MV-4-11 (cell line): Measurements from ENCODE around the gene FUT6.
A peak's percentile ranks its signal among the peaks of the same experiment; 100 is the strongest.
"Not testable (repeated sequence)": the region's sequence is repeated elsewhere in the genome, so short reads cannot be mapped to it uniquely, and the experiment has no call there.

Source experiments
- DNase-seq: peaks from one replicate; lab custom pipeline; 2025; lab: John Stamatoyannopoulos, UW

The FUT6 gene

DNA sequence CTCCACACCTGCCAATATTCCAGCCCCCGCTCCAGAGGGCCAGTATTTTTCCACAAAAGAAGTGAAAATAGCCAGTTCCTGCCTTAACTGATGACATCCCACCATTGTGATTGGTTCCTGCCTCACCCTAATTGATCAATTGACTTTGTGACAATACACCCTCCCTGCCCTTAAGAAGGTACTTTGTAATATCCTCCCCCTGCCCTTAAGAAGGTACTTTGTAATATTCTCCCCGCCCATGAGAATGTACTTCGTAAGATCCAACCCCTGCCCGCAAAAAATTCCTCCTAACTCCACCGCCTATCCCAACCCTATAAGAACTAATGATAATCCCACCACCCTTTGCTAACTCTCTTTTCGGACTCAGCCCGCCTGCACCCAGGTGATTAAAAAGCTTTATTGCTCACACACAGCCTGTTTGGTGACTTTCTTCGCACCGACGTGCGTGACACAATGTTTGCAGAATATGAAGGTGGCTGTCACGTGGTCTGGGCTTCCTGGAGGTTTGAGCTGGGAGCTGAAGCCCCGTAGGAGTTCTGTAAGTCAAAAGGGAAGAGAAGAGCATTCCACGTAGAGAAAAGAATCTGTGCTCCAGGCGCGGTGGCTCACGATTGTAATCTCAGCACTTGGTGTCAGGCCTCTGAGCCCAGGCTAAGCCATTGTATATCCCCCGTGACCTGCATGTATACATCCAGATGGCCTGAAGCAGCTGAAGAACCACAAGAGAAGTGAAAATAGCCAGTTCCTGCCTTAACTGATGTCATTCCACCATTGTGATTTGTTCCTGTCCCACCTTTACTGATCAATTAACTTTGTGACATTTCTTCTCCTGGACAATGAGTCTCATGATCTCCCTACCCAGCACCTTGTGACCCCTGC lies 17.9 kb upstream of the FUT6 start:
- peak; percentile 42 for DNase-seq

DNA sequence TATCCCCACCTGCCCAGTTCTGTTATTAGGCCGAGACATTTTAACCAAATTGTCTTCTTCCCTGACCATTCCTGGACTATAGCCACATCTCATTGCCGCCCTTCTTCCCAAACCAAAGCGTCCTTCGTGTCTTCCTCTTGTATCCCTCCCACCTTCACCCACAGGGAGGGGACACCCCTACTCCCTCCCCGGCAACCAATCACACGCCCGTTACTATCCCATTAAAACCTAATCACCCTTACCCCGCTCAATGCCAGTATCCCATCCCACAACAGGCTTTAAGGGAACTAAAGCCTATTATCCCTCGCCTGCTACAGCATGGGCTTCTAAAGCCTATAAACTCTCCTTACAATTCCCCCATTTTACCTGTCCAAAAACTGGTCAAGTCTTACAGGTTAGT lies 15.6 kb upstream of the FUT6 start:
- DNase-seq: not testable (repeated sequence)

DNA sequence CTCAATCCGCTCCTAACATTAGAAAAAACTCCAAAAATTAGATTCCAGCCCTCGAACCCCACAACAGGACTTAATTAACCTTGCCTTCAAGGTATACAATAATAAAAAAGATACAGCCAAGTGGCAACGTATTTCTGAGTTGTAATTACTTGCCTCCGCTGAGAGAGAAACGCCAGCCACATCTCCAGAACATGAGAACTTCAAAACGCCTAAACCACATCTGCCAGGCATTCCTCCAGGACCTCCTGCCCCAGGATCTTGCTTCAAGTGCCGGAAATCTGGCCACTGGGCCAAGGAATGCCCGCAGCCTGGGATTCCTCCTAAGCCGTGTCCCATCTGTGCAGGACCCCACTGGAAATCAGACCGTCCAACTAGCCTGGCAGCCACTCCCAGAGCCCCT lies 14.6 kb upstream of the FUT6 start:
- not testable (repeated sequence) for DNase-seq

DNA sequence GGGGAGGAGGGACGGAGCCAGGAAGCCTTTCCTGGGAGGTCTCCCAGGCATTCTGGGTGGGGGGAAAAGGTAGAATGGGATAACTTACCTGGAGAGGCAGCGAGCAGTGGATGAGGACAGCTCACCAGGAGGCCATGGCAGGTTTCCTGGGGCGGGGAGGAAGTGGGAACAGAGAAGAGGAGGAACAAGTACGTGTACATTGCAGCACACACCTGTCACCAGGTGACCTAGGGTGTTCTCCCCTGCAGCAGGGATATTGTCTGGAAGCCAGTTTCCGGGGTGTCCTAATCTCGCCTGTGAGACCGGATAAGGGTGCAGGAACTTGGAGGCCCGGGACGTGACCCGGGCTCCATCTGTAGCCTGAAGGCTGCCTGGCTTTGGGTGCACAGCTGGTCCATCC lies 11.8 kb upstream of the FUT6 start, which contains the start of gene FUT3:
Gene FUT3, minus strand, starts transcription at position 148 of the 400 bp plus-strand sequence.
- no peak for DNase-seq

DNA sequence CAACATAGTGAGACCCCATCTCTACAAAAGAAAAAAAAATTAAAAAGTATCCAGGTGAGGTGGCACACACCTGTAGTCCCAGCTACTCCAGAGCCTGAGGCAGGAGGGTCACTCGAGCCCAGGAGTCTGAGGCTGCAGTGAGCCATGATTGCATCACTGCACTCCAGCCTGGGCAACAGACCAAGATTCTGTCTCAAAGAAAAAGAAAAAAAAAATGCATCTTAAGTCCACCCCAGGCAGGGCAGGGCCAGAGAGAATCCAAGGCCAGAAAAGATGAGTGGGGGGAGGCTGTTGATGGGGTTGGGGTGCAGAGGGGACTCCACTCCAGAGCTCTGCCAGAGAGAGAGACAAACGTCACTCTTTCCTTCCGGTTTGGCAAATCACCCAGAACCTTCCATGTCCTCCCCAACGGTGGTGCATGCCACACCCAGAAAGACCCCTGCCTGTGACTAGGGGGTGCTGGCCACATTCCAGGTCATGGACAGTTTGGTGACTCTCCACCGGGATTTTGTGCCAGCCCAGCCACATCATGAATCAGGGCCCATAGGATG lies 11.3 kb upstream of the FUT6 start:
- no peak for DNase-seq

DNA sequence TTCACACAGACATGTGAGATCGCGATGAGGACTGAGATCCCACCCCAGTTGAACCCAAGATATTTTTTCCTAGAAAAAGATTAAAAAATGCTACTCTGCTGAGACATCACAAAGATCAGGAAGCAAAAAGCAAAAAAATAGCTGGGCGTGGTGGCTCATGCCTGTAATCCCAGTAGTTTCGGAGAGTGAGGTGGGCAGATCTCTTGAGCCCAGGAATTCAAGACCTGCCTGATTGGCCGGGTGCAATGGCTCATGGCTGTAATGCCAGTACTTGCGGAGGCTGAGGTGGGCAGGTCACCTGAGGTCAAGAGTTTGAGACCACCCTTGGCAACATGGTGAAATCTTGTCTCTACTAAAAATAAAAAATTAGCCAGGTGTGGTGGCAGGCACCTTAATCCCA lies 10.7 kb upstream of the FUT6 start:
- DNase-seq: no peak

DNA sequence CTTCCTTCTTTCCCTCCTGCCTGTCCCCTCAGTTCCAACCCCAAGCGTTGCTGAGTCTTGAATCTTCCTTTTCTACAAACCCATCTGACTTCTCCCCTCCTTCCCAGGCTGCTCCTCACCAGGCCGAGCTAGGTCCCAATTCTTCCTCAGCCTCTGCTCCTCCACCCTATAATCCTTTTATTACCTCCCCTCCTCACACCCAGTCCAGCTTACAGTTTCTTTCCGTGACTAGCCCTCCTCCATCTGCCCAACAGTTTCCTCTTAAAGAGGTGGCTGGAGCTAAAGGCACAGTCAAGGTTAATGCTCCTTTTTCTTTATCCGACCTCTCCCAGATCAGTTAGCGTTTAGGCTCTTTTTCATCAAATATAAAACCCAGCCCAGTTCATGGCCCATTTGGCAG lies 9.1 kb upstream of the FUT6 start:
- not testable (repeated sequence) for DNase-seq

DNA sequence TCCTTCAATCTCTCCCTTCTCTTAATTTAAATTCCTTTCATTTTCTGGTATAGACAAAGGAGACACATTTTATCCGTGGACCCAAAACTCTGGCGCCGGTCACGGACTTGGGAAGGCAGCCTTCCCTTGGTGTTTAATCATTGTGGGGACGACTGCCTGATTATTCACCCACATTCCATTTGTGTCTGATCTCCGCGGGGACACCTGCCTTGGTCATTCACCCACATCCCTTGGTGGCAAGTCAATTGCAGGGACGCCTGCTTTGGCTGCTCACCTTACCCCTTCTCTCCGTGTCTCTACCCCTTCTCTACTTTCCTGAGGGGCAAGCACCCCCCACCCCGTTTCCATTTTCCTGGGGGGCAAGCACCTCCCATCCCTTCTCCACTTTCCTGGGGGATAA lies 8.3 kb upstream of the FUT6 start:
- DNase-seq: not testable (repeated sequence)

DNA sequence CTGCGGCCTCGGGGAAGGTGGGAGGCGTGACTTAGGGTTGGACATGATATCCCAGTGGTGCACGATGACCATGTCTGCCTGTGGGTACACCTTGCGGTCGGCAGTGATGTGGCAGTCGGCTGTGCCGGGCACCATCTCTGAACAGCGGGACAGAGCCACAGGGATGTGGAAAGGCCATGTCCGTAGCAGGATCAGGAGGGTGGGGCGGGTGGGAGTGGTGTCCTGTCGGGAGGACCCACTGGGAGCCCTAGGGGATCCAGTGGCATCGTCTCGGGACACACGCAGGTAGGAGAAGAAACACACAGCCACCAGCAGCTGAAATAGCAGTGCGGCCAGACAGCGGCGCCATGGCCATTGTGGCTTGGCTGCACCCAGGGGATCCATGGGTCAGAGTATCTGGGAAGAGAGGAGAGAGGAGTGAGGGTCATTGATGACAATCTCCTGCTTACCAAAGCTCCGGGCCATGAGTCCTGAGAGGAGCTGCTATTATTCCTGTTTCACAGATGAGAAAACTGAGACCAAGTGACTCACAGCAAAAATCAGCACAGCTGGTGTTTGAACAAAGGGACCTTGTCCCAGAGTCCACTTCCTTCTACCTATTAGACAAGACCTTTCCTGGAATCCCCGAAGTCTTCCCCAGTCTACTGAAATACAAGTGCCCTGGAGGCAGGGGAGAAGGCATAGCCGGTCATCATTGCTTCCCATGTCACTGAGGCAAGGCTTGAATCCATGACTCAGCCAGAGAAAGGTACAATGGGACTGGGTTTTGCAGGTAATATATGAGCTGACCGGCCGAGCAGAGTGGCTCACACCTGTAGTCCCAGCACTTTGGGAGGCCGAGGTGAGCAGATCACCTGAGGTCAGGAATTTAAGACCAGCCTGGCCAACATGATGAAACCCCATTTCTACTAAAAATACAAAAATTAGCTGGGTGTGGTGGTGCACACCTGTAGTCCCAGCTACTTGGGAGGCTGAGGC lies 5.2 kb upstream of the FUT6 start:
- no peak for DNase-seq

DNA sequence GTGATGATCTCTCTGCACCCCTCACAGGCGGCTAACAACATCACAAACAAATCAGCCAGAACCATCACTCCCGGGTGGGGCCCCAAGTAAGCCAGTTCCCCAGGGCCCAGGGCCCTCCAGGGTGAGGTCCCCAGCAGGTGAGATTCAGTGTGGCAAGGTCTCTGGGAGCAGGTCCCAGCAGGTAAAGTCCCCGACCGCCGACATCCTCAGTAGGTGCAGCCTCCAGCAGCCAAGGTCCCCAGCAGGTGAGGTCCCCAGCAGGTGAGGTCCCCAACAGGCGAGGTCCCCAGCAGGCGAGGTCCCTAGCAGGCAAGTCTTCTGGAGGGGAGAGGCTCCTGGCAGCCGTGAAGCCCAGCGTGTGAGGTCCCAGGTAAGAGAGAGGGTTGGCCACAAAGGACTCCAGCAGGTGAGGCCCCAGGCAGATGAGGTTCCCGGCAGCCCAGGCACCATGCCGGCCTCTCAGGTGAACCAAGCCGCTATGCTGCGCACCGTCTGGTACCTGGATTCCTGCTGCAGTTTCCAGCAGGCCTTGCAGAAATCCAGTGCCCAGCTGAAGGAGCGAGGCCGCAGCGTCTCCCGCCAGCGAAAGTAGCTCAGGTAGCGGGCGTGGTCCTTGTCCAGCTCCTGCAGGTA lies 3.9 kb upstream of the FUT6 start:
- DNase-seq: no peak

DNA sequence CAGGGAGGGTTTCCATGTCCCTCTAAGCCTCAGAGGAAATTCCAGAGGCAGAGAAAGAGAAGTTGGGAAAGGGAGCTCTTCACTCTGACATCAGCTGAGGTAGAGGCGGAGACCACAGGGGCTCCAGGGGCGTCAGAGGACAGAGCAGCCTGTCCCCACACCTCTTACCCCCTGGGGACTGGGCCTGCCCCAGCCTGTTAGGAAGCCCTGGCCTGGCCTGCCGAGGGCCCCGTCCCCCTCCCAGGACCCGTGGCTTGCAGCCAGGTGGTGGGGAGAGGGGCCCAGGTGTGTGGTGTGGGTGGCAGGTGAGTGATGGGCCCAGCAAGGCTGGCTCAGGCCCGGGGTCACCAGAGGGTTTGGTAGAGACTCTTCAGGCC lies 2.2 kb upstream of the FUT6 start:
- not testable (repeated sequence) for DNase-seq

DNA sequence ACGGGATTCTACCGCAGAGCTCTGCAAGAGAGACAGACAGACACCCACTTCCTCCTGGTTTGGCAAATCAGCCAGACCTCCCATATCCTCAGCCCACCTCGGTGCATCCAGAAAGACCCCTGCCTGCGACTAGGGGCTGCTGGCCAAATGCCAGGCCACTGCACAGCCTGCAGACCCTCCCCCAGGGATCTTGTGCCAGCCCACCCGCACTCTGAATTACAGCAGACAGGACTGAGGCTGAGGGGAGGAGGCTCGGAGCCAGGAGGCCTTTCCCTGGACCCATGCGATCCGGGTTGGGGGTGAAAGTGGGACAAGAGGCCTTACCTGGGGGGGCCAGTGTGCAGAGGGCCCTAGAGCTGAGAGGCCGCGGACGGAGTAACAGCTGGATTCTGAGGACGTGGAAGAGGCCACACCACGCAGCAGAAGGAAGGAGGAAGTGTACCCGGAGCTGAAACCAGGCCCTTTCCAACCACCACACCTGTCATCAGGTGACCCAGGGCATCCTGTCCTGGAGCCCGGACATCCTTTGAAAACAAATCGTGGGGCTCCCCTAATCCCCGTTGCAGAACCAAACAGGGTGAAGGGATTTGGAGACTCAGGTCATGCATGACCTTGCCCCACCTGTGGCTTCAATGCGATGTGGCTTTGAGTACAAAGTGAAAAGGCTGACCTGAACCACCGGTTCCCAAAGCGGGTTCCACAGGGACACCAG lies 993 bp downstream of the FUT6 start:
- DNase-seq: no peak

DNA sequence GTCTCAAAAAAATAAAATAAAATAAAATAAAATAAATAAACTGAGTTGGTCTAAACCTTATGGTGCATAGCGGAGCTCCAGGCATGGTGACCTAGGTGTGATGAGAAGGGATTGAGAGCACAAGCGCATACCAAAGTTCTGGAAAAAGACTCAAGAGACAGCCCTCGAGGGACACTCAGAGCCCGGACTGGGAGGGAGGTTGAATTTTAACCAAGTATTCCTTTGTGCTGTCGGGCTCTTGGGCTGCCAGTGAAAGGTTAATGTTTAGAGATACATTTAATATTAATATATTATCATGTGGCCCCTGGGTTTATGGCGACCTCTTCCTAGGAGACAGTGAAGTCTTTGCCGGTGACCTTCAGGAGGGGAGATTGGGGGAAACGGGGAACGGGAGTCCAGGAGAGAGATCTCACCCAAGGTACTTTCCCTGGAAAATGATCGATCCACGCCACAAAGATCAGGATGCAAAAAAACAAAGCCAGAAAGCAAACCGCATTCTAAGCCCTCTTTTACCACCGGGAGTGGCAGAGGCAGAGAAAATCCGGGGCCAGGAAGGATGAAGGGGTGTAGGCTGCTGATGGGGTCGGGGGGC lies 1.6 kb downstream of the FUT6 start:
- no peak for DNase-seq

DNA sequence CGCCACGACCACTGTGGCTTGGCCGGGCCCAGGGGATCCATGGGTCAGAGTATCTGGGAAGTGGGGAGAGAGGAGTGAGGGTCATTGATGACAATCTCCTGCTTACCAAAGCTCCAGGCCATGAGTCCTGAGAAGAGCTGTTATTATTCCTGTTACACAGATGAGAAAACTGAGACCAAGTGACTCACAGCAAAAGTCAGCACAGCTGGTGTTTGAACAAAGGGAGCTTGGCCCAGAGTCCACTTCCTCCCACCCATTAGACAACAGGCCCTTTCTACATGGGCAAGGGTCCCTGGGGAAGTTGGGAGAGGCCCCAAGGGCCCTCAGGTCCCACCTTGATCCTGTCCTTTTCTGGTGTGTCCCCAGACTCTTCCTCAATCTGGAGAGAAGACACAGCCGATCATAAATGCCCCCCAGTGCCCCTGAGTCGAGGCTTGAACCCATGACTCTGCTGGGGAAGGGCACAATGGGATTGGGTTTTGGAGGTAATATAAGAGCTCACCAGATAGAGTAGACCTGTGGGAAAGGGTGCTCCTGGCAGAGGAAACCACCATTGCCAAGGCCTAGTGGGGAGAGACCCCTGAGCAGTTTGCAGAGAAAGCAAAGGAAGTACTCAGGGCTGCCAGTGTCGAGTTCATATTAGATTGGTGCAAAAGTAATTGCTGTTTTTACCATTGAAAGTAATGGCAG lies 6.8 kb downstream of the FUT6 start:
- DNase-seq: no peak

DNA sequence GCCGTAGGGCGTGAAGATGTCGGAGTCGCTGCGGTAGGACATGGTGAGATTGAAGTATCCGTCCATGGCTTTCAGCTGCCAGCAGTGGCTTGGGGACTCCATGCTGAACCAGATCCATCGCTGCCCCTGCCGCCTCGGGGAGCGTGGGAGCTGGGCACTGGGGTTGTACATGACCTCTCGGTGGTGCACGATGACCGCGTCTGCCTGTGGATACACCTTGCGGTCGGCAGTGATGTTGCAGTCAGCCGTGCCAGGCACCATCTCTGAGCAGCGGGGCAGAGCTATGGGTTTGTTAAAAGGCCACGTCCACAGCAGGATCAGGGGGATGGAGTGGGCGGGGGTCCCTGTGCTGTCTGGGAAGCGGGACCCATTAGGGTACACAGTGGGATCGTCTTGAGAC lies 7.4 kb downstream of the FUT6 start:
- DNase-seq: no peak

DNA sequence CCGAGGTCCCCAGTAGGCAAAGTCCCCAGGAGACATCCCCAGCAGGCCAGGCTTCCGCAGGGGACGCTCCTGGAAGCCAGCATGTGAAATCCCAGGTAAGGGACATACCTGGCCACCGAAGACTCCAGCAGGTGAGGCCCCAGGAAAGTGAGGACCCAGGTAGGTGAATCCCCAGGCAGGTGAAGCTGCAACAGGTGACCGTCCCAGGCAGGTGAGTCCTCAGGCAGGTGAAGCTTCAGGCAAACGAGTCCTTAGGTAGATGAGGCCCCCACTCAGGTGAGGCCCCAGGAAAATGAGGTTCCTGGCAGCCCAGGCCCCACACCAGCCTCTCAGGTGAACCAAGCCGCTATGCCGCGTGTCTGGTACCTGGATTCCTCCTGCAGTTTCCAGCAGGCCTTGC lies 8.3 kb downstream of the FUT6 start:
- no peak for DNase-seq

DNA sequence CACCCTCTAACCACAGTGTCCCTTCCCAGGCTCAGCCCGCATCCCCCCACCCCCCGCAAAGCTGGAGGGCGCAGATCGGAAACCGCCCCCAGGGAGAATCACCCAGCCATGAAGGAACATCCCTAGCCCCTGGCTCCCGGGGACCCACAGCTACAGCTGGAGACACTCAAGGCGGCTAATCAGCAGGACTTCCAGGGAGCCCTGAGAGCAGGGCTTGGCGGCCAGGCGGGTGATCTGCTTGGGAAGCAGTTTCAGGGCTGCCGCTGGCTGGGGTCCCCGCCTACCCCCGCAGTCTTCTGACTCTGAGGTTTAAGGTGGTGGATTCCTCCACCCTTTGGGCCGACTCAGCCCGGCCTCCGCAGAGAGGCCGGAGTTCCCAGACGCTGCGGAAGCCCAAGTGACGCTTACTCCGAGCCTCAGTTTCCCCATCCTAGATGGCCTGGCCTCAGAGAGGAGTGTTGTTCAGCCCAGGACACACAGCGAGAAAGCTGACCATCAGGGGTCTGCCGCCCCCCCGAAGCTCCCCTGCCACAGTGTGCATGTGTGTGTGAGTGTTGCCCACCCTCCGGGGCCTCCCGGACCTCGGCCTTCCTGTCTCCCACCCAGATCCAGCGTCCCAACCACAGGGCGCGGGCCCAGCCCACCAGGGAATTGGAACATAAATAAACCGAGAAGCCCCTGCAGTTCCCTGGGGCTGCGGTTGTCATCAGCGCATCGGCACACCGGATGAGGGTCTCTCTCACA lies 9.8 kb downstream of the FUT6 start:
- DNase-seq: no peak

DNA sequence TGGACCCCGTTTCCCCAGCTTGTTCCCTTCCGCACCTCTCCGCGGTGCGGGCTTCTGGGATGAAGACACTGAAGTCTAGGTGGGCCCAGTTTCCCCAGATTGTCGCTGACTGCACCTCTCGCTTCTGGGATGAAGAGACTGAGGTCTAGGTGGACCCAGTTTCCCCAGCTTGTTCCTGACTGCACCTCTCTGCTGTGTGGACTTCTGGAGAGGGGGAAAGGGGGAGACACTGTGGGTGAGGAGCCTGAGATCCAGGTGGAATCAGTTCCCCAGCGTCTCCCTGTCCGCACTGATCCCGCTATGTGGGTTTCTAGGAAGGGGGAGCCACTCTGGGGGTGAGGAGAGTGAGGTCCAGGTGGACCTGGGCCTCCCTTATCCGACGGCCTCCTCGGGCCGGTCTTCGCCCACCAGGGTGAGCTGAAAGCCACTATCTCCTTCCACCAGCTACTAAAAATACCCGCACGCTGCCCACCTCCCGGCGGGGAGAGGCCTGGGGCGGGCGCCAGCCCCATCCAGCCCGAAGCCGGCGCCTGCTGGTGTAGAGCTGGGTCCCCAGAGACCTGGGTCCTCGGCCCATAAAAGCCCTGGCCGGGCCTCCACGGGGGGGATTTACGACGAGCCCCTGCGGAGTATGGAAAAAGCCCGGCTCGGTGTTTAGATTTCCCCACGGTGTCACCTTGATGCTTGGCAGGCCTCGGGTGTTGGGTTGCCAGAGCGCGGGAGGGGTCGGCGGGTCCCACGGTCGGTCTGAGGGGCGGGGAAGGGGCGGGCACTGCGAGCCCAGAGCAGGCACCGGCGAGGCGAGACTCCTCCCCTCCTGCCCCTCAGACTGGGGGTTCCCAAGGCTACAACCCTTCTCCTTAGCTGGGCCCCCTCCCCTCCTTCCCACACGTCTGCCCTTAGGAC lies 10.6 kb downstream of the FUT6 start:
- no peak for DNase-seq
